ENCODE measurements around the gene SH3BP5. TPM values are rescaled to one million over a fixed set of nuclear protein-coding genes. Genes with fewer than 3 reads are reported as not detected.

SH3BP5 gene
- total RNA-seq, 2 experiments from 2014 or later = 2.0 to 2.4 TPM

GRCh38 chr3:15265655-15266509, 66.5 kb downstream of the SH3BP5 start:
- peaks cover 1% of the 10 kb centered on the region for H3K27me3 Mint-ChIP-seq
- peaks cover 30% of the 10 kb centered on the region for H3K4me1 Mint-ChIP-seq (ENCODE audit: low read depth)
- peak overlapping the region; percentile 13 for H3K27ac Mint-ChIP-seq
- no peak for ATAC-seq
- H3K4me3 Mint-ChIP-seq = no peak overlapping the region
- POLR2A ChIA-PET = no interaction called here
- DNase-seq = no peak
- intact Hi-C loops (cut with micrococcal nuclease) = loop anchor here (5.0 kb wide), 3 partner anchors 46 to 66 kb away; partner anchors contain the start of gene SH3BP5
- CTCF ChIA-PET = interaction anchor here (0.9 to 9.1 kb wide), 16 partner anchors 8 to 150 kb away, joined by 3 to 128 read pairs (median 24); partner anchors contain the start of genes CAPN7 and SH3BP5
- TF ChIP-seq CTCF (IDR thresholded peaks at IDR 0.05) = no peak
- H3K9me3 Mint-ChIP-seq = no peaks in the 10 kb centered on the region
- no peaks in the 10 kb centered on the region for H3K36me3 Mint-ChIP-seq (ENCODE audit: low read depth)

- peaks cover 19% of the 10 kb centered on the region for H3K4me1 Mint-ChIP-seq (ENCODE audit: low read depth)
- no peaks in the 10 kb centered on the region for H3K9me3 Mint-ChIP-seq
- H3K27me3 Mint-ChIP-seq = no peaks in the 10 kb centered on the region
- H3K36me3 Mint-ChIP-seq (ENCODE audit: low read depth) = no peaks in the 10 kb centered on the region
- ATAC-seq (no peak), DNase-seq (no peak)
- no peak overlapping the region for H3K4me3 Mint-ChIP-seq
- ChIA-PET POLR2A (interaction anchor here (0.6 to 1.1 kb wide), 2 partner anchors 112 to 123 kb away, joined by 3 read pairs; no protein-coding TSS in a partner anchor), CTCF (interaction anchor here (0.7 to 9.1 kb wide), 7 partner anchors 50 to 139 kb away, joined by 3 to 128 read pairs (median 55); partner anchors contain the start of genes CAPN7 and SH3BP5)
- intact Hi-C loops (cut with micrococcal nuclease) = no loop called here
- no peak overlapping the region for H3K27ac Mint-ChIP-seq
- no peak for TF ChIP-seq CTCF (IDR thresholded peaks at IDR 0.05)
Measured at GRCh38 chr3:15264486-15264885, 67.9 kb downstream of the SH3BP5 start.

GRCh38 chr3:15263926-15264325, 68.5 kb downstream of the SH3BP5 start:
- Mint-ChIP-seq H3K36me3 (ENCODE audit: low read depth) (no peaks in the 10 kb centered on the region), H3K4me3 (no peak overlapping the region), H3K27me3 (no peaks in the 10 kb centered on the region), H3K4me1 (ENCODE audit: low read depth) (peaks cover 14% of the 10 kb centered on the region), H3K9me3 (no peaks in the 10 kb centered on the region), H3K27ac (peak overlapping the region; percentile 42)
- intact Hi-C loops (cut with micrococcal nuclease) = no loop called here
- DNase-seq (no peak), ATAC-seq (no peak)
- CTCF ChIA-PET = interaction anchor here (6.4 to 9.1 kb wide), 4 partner anchors 61 to 140 kb away, joined by 55 to 128 read pairs (median 98); partner anchors contain the start of gene CAPN7
- POLR2A ChIA-PET = interaction anchor here (1.1 kb wide), 1 partner anchor 113 kb away, joined by 3 read pairs; no protein-coding TSS in a partner anchor
- TF ChIP-seq CTCF (IDR thresholded peaks at IDR 0.05) = no peak

- no peaks in the 10 kb centered on the region for H3K9me3 Mint-ChIP-seq
- H3K4me1 Mint-ChIP-seq (ENCODE audit: low read depth) = peaks cover 7% of the 10 kb centered on the region
- no peak for TF ChIP-seq CTCF (IDR thresholded peaks at IDR 0.05)
- H3K27ac Mint-ChIP-seq = peak overlapping the region; percentile 15
- no peak overlapping the region for H3K4me3 Mint-ChIP-seq
- H3K36me3 Mint-ChIP-seq (ENCODE audit: low read depth) = peaks cover 4% of the 10 kb centered on the region
- CTCF ChIA-PET = interaction anchor here (0.9 to 8.3 kb wide), 5 partner anchors 61 to 154 kb away, joined by 3 to 128 read pairs (median 55); partner anchors contain the start of genes CAPN7 and SH3BP5
- intact Hi-C loops (cut with micrococcal nuclease) = no loop called here
- H3K27me3 Mint-ChIP-seq = no peaks in the 10 kb centered on the region
- DNase-seq (no peak), ATAC-seq (no peak)
- POLR2A ChIA-PET = interaction anchor here (1.4 kb wide), 1 partner anchor 10 kb away, joined by 3 read pairs; no protein-coding TSS in a partner anchor
Measured at GRCh38 chr3:15263120-15263519, 69.3 kb downstream of the SH3BP5 start.
